Sigmoid colon (tissue), 4 donors: ENCODE results near the gene FNIP2.

Experiments
- EP300 ChIP-seq, 4 donors: sonication (generic); formaldehyde crosslinking; IDR thresholded peaks; one replicate each; pipeline ENCODE4 v1.6.1; 2017; ENCODE audit warnings: antibody characterized with exemption in 4 of 4
- POLR2AphosphoS5 ChIP-seq, 4 donors: sonication (generic); formaldehyde crosslinking; IDR thresholded peaks; one replicate each; pipeline ENCODE4 v1.6.1; 2017; ENCODE audit warnings: antibody characterized with exemption in 4 of 4
- TF ChIP-seq, protein P1 (sequence below), 4 experiments: fragments of 450-650 bp in 3 of 4; fragments of 200-600 bp in 1 of 4; IDR thresholded peaks; one replicate each; pipeline ENCODE4 v1.5.1; 2016 to 2019; ENCODE audit warnings: antibody characterized with exemption in 4 of 4, mild to moderate bottlenecking in 3 of 4, moderate library complexity in 2 of 4

DNA sequence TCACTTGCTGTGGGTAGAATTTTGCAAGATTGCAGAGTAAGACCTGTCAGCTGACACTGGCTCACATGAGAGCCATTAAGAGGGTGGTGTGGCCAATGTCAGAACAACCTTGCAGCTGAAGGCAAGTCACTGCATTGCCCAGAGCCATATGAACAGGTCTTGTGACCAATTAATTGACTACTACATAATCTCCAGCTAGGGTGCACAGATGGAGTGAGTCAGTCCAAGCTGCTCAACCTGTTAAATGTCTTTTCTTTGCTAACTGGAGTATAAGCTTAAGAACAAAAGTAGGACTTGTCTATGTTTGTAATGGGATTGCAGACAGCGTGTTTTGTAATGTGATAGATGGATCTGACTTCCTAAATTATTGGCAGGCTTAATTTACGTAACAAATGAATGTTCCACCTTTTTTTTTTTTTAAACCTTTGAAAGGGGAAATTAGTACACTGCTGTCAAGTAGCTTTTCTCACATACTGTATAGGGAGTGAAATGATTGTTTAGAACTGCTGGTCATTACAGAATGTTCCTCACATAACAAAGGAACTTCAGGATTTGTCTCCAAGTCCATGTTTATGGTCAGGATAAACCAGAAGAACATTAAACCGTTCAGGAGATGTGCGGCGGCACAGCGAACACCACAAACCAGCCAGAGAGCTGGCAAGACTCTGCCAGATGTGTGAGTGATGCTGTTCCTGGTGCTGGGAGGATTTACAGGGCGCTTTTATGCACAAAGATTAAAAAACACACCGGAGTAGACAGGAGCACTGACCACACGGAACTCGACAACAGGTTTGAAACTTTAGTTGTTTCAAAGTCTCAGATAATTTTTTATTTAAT is 37.0 kb downstream of the FNIP2 start:
- peak in 1 of 4 donors; percentile 28 for TF ChIP-seq EP300 (IDR thresholded peaks at IDR 0.05)
- TF ChIP-seq, protein P1, sequence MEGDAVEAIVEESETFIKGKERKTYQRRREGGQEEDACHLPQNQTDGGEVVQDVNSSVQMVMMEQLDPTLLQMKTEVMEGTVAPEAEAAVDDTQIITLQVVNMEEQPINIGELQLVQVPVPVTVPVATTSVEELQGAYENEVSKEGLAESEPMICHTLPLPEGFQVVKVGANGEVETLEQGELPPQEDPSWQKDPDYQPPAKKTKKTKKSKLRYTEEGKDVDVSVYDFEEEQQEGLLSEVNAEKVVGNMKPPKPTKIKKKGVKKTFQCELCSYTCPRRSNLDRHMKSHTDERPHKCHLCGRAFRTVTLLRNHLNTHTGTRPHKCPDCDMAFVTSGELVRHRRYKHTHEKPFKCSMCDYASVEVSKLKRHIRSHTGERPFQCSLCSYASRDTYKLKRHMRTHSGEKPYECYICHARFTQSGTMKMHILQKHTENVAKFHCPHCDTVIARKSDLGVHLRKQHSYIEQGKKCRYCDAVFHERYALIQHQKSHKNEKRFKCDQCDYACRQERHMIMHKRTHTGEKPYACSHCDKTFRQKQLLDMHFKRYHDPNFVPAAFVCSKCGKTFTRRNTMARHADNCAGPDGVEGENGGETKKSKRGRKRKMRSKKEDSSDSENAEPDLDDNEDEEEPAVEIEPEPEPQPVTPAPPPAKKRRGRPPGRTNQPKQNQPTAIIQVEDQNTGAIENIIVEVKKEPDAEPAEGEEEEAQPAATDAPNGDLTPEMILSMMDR (IDR thresholded peaks at IDR 0.05) = no peak
- peak; percentile 15 to 59 (median 39) for TF ChIP-seq POLR2AphosphoS5 (IDR thresholded peaks at IDR 0.05)
